VCaP (cell line): ENCODE data around the gene HNRNPF.

Experiments used
- H3K27ac ChIP-seq: fragments of 450-650 bp; 2 replicates; pipeline ENCODE4 v1.5.1; 2017
- CTCF ChIP-seq: fragments of 450-650 bp; conservative IDR thresholded peaks from 2 replicates; pipeline ENCODE4 v1.5.1; 2017; ENCODE audit warnings: mild to moderate bottlenecking, moderate library complexity

HNRNPF gene

GRCh38 chr10:43370671-43371215 is 38.2 kb downstream of the HNRNPF start:
- TF ChIP-seq CTCF, result no peak
- no peak overlapping the region for H3K27ac ChIP-seq

- H3K27ac ChIP-seq, result no peak overlapping the region
- no peak for TF ChIP-seq CTCF
Measured at GRCh38 chr10:43369921-43370320, 39.1 kb downstream of the HNRNPF start.

- no peak for TF ChIP-seq CTCF
Measured at GRCh38 chr10:43365001-43365400, 44.0 kb downstream of the HNRNPF start.

GRCh38 chr10:43362191-43362839 is 46.7 kb downstream of the HNRNPF start:
- peak; percentile 67 for TF ChIP-seq CTCF
- peak overlapping the region; percentile 70; the same call in 1 of the 2 replicates for H3K27ac ChIP-seq

More at GRCh38 chr10:43365001-43365400, 44.0 kb downstream of the HNRNPF start:
- no peak overlapping the region for H3K27ac ChIP-seq

- no peak for TF ChIP-seq CTCF
- peak overlapping the region; percentile 70; the same call in 1 of the 2 replicates for H3K27ac ChIP-seq
Measured at GRCh38 chr10:43361547-43362190, 47.3 kb downstream of the HNRNPF start.

GRCh38 chr10:43360086-43360485 is 48.9 kb downstream of the HNRNPF start:
- no peak for TF ChIP-seq CTCF
- no peak overlapping the region for H3K27ac ChIP-seq

- no peak for TF ChIP-seq CTCF
Measured at GRCh38 chr10:43355749-43356371, 53.1 kb downstream of the HNRNPF start.

More at GRCh38 chr10:43355749-43356371, 53.1 kb downstream of the HNRNPF start:
- peak overlapping the region; percentile 91 for H3K27ac ChIP-seq
